ENCODE measurements around the gene GCGR.

GCGR gene

GRCh38 chr17:81811705-81812570 is 8.0 kb downstream of the GCGR start:
- no peak for DNase-seq

GRCh38 chr17:81812571-81813370 is 8.8 kb downstream of the GCGR start:
- DNase-seq = no peak

GRCh38 chr17:81813371-81813684 is 9.4 kb downstream of the GCGR start:
- DNase-seq = no peak

- no peak for DNase-seq
These were observed 10.1 kb downstream of the GCGR start for GRCh38 chr17:81813861-81814683.

GRCh38 chr17:81814748-81815645 is 11.0 kb downstream of the GCGR start:
- DNase-seq = peak in 1 of 2 experiments; percentile 66

- no peak for DNase-seq
These were observed 11.7 kb downstream of the GCGR start for GRCh38 chr17:81815646-81815986.

- no peak for DNase-seq
These were observed 13.8 kb downstream of the GCGR start for GRCh38 chr17:81817758-81818147.

- DNase-seq = no peak
These were observed 15.8 kb downstream of the GCGR start for GRCh38 chr17:81819708-81820107.

- DNase-seq = no peak
These were observed 17.2 kb downstream of the GCGR start for GRCh38 chr17:81821147-81821546.

- DNase-seq = peak; percentile 42 to 89
These were observed 17.8 kb downstream of the GCGR start for GRCh38 chr17:81821603-81822311.

GRCh38 chr17:81822312-81822637 is 18.3 kb downstream of the GCGR start:
- no peak for DNase-seq

- no peak for DNase-seq
These were observed 19.3 kb downstream of the GCGR start for GRCh38 chr17:81822996-81823819.

GRCh38 chr17:81823820-81824550 is 20.0 kb downstream of the GCGR start:
- no peak for DNase-seq

- no peak for DNase-seq
These were observed 20.6 kb downstream of the GCGR start for GRCh38 chr17:81824595-81824994.

GRCh38 chr17:81825841-81826466 is 22.0 kb downstream of the GCGR start:
- no peak for DNase-seq

- DNase-seq = no peak
These were observed 24.7 kb downstream of the GCGR start for GRCh38 chr17:81828656-81829055.

- DNase-seq = no peak
These were observed 25.9 kb downstream of the GCGR start for GRCh38 chr17:81829858-81830257.

- no peak for DNase-seq
These were observed 27.6 kb downstream of the GCGR start for GRCh38 chr17:81831563-81831956.

GRCh38 chr17:81831957-81832607 is 28.1 kb downstream of the GCGR start:
- peak in 1 of 2 experiments; percentile 49 for DNase-seq
